ENCODE results near the gene TXNDC16.
"Not testable (repeated sequence)": the region's sequence is repeated elsewhere in the genome, so short reads cannot be mapped to it uniquely, and the experiment has no call there.

Gene TXNDC16, protein sequence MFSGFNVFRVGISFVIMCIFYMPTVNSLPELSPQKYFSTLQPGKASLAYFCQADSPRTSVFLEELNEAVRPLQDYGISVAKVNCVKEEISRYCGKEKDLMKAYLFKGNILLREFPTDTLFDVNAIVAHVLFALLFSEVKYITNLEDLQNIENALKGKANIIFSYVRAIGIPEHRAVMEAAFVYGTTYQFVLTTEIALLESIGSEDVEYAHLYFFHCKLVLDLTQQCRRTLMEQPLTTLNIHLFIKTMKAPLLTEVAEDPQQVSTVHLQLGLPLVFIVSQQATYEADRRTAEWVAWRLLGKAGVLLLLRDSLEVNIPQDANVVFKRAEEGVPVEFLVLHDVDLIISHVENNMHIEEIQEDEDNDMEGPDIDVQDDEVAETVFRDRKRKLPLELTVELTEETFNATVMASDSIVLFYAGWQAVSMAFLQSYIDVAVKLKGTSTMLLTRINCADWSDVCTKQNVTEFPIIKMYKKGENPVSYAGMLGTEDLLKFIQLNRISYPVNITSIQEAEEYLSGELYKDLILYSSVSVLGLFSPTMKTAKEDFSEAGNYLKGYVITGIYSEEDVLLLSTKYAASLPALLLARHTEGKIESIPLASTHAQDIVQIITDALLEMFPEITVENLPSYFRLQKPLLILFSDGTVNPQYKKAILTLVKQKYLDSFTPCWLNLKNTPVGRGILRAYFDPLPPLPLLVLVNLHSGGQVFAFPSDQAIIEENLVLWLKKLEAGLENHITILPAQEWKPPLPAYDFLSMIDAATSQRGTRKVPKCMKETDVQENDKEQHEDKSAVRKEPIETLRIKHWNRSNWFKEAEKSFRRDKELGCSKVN

DNA sequence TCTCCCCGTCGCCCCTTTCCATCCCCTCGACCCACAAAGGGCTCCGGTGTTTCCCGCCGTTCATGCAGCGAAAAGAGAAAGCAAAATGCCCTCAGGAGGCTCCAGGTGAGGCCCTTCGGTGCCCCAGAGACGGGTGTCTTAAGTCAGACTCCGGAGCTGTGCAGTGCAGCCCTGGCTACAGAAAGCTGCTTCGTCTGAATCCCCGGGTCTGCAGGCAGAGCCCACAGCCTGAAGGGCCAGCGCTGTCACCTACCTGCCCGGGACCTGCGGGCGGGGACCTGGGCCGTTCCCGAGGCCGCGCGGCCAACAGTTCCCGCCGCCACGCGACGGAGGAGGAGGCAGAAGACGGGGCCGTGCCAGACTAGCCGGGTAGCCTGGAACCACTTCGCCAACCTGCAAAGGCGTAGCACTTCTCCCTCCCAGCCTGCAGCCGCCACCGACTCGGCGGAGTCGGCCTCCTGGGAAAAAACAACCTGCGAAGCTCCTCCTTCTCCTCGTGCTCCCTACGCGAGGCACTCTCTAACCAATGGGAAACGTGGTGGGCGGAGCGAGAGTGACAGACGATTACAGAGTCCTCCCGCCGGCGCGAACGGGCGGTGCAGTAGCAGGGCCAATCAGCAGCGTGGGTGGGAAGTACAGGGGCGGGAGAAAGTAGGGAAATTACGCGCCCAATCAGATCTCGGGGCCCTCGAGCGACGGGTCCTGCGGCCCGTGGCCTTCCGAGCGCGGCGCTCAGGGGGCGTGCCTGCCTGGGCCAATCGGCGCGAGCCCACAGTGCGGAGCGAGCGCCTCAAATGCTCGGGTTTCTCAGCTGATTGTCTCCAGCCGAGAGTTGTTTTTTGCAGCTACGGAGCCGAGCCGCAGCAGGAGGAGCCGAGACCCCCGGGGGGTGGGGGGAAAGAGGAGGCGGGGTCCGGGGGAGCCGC, at the start of gene TXNDC16, which contains the start of gene GPR137C:
Gene TXNDC16 (minus strand): TSS at position 443 of the 926 bp plus-strand sequence. CDS start 8,948 bp downstream, outside the sequence.
Gene GPR137C (plus strand): TSS at position 774 of the 926 bp plus-strand sequence. CDS start 312 bp downstream, outside the sequence.
- peak; percentile 96 to 99 for DNase-seq (ENCODE audit: low read depth in 2 of 2)

DNA sequence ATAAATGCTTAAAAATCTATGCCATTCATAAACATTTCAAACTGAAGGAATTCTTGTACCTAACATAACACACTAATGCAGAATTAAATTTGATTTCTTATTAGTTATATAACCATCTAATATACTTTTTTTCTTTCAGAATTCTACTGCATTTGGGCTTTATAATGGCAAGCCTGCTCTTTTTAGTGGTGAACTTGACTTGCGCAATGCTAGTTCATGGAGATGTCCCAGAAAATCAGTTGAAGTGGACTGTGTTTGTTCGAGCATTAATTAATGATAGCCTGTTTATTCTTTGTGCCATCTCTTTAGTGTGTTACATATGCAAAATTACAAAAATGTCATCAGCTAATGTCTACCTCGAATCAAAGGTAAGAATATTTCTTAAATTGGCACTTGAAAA, 47.7 kb upstream of the TXNDC16 start:
- no peak for DNase-seq (ENCODE audit: low read depth in 2 of 2)

DNA sequence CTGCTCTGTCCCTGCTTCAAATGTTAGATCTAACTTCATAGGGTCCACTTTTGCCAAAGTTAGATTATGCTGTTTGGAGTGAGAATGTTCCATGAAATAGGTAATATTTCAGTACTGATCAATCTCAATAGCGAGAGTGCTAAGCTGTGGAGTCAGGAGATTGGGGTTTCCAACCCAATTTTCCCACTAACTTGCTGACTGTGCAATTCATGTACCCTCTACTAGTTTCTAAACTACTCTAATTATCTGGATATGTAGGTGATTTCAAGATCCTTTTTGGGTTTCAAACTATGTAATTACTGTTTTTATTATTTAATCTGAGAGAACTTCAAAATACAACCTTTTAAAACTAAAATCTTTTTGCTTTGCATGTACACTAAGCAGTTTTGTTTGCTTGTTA, 46.3 kb upstream of the TXNDC16 start:
- DNase-seq (ENCODE audit: low read depth in 2 of 2): no peak

DNA sequence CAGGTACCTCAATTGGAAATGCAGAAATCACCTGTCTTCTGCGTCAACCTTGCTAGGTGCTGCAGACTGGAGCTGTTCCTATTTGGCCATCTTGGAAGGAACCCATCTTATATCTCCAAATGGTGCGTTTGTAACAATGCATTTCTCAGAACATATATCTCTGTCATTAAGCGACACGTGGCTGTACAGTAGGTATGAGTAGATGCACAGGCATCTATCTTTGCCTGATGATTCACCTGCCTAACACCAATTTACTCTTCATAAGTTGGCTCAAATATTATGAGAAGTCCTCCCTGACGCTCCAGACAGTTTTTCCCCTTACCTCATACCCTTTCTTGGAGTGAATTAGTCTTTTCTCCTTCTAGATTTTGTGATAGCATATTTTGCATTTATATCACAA, 44.6 kb upstream of the TXNDC16 start:
- DNase-seq (ENCODE audit: low read depth in 2 of 2): no peak

DNA sequence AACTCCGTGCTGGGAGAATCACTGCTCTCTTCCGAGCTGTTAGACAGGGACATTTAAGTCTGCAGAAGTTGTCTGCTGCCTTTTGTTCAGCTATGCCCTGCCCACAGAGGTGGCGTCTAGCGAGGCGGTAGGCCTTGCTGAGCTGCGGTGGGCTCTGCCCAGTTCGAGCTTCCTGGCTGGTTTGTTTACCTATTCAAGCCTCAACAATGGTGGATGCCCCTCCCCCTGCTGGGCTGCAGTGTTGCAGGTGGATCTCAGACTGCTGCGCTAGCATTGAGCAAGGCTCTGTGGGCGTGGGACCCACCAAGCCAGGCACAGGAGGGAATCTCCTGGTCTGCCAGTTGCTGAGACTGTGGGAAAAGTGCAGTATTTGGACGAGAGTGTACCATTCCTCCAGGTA, 44.0 kb upstream of the TXNDC16 start:
- DNase-seq (ENCODE audit: low read depth in 2 of 2): no peak

GRCh38 chr14:52590318-52590717, 38.0 kb upstream of the TXNDC16 start:
- DNase-seq (ENCODE audit: low read depth in 2 of 2): no peak

DNA sequence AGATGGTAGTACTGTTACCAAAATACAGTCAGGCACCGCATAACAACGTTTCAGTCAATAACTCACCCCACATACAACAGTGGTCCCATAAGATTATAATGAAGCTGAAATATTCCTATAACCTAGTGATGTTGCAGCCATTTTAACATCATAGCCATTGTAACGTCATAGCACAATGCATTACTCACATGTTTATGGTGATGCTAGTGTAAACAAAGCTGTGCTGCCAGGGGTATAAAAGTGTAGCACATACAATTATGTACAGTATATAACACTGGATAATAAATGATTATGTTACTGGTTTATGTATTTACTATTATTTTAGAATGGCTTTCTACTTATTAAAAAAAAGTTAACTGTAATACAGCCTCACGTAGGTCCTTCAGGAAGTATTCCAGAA, 37.3 kb upstream of the TXNDC16 start:
- DNase-seq (ENCODE audit: low read depth in 2 of 2): no peak

- no peak for DNase-seq (ENCODE audit: low read depth in 2 of 2)
Measured at GRCh38 chr14:52583544-52583943, 31.2 kb upstream of the TXNDC16 start.

DNA sequence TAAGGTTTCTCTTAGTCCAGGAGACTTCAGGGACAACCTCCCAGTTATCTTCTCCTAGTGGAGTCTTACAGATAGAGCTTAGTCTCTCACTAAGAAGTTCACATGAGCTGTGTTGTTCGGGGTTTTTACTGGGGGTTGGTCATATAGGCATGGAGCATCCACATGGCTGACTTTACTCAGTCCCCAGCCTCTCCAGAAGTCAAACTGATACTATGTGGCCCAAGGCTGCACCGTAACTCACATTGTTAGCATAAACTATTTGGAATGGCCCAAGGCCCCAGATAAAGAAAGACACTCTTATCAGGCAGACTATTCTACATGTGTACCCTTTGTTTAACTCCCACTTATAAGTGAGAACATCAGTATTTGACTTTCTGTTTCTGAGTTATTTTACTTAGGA, 23.6 kb upstream of the TXNDC16 start:
- no peak for DNase-seq (ENCODE audit: low read depth in 2 of 2)

- not testable (repeated sequence) for DNase-seq (ENCODE audit: low read depth in 2 of 2)
Measured at GRCh38 chr14:52568454-52568853, 16.1 kb upstream of the TXNDC16 start.

DNA sequence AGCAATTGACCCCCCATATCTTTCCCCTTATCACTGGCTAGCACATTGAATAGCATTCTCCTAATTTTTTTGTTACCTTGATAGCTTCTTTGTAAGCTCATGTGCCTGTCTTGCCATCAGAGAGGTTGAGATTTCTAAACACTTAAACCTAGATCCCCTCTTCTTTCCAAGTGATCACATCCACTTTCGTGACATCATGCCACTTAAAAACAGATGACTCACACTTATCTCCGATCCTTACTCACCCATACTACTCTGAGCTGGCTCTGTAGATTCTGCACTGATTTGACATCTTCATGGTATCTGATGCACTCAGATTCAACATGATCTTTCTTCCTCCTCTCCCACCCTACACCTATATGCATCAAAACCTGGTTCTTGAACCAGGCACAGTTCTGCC, 10.8 kb upstream of the TXNDC16 start:
- DNase-seq (ENCODE audit: low read depth in 2 of 2): no peak

DNA sequence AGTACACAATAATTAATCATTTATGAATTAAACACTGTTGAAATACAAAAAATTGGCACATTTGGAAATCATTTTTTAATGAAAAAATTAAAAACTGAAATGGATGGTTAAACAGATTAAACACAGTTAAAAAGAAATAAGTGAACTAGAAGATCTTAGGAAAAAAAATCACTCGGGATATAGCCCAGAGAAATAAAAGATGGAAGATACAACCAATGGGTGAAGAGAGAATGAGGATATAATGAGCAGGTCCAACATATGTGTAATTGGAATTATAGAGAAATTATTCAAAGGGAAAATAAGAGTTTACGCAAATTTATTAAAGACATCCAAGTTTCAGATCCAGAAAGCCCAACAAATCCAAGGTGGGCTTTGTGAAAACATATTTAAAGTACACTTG, 6.4 kb upstream of the TXNDC16 start:
- DNase-seq (ENCODE audit: low read depth in 2 of 2): no peak

- peak; percentile 70 to 74 for DNase-seq (ENCODE audit: low read depth in 2 of 2)
Measured at GRCh38 chr14:52553671-52554575, 1.6 kb upstream of the TXNDC16 start.

- peak in 1 of 2 donors; percentile 29 for DNase-seq (ENCODE audit: low read depth in 2 of 2)
Measured at GRCh38 chr14:52553002-52553670, 831 bp upstream of the TXNDC16 start.

GRCh38 chr14:52551696-52552062, 626 bp downstream of the TXNDC16 start:
- no peak for DNase-seq (ENCODE audit: low read depth in 2 of 2)

DNA sequence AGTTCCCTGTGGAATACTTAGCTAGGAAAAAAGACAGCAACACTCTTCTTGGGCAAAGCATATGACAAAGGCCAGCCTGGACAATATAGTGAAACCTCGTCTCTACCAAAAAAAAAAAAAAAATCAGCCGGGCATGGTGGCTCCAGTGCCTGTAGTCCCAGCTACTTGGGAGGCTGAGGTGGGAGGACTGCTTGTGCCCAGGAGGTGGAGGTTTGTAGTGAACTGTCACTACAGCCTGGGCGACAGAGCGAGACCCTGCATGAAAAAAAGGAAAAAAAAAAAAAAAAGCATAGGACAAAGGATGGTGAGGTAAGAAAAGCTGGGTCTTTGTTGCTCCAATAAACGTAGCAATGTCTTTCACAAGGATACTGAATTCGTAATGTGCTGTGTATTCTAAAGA, 1.1 kb downstream of the TXNDC16 start:
- DNase-seq (ENCODE audit: low read depth in 2 of 2): no peak

DNA sequence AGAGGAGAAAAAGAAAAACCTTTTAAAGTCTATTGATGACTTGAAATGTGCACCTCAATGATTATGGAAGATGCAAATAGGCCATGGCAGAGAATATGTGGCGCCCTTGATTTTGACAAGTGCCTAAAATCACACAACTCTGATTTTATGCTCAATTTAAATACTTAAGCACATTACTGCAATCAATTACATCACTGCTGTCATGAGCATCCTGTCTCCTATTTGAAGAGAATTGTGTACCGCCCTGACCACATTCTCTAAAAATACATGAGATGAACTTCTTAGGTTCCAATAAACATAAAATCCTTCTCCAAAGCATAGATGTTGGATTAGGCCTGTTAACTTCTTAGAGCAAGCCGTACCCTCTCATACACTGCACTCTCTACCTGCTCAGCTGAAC, 1.6 kb downstream of the TXNDC16 start:
- DNase-seq (ENCODE audit: low read depth in 2 of 2): no peak

- DNase-seq (ENCODE audit: low read depth in 2 of 2): no peak
Measured at GRCh38 chr14:52547526-52547925, 4.8 kb downstream of the TXNDC16 start.

DNA sequence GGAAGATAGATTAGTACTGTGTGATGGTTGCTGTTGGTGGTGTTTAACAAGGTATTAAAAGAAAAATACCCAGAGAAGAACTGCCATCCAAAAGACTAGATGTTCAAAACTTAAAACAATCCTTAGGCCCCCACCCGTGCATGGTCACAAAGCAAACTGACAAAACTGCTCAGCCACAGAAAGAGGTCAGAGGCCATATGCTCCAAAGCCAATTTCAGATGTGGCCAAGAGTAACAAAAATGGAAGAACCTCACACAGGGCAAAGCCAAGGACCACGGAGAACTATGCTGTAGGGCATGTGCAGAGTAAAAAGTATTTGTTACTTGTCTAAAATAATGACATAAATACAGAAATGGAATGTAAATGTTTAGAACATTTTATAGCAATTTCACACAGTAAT, 5.3 kb downstream of the TXNDC16 start:
- no peak for DNase-seq (ENCODE audit: low read depth in 2 of 2)

DNA sequence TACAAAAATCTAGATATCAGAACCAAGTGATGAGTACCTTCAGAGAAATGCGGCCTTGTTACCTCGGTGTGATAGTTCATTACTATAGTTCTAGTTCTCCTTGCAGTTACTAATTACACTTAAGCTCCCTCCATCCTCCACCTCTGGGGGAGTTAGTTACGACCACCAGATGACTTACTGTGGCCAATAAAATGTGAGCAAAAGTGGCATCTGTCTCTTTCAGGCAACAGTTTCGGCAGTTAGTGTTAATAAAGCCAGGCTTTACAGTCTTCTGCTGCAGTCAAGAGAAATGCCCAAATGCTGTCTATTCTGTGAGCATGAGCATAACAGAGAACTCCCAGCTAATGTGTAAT, 6.0 kb downstream of the TXNDC16 start:
- no peak for DNase-seq (ENCODE audit: low read depth in 2 of 2)

All from stimulated activated CD4-positive, alpha-beta T cell treated with anti-CD3 and anti-CD28 coated beads, Interleukin-1b, Interleukin-23, amount 100 ng/mL, for 4 hours (primary cell).